GM12878 (cell line): ENCODE measurements around the gene IFIT3. TPM values are rescaled to one million over a fixed set of nuclear protein-coding genes. Genes with fewer than 3 reads are reported as not detected.

Experiments used
- BHLHE40 ChIP-seq, 2 experiments: fragments of 450-650 bp in 1 of 2; IDR thresholded peaks; 2 replicates each; pipeline ENCODE4 v1.6.1; 2011 to 2017; ENCODE audit warnings: low read depth in 2 of 2, borderline replicate concordance in 1 of 2, improper control_type of control experiment in 1 of 2, low read length in 1 of 2, mild to moderate bottlenecking in 1 of 2
- BRCA1 ChIP-seq: IDR thresholded peaks from 2 replicates; pipeline ENCODE4 v1.6.1; 2011; ENCODE audit warnings: low read depth, low read length, improper control_type of control experiment
- EP300 ChIP-seq, 2 experiments: fragments of 150-350 bp in 1 of 2; IDR thresholded peaks; 2 replicates each; pipeline ENCODE4 v1.6.1; 2011 to 2012; ENCODE audit warnings: low read depth in 2 of 2, low read length in 2 of 2, borderline replicate concordance in 1 of 2, improper control_type of control experiment in 1 of 2, inconsistent platforms in 1 of 2; ENCODE audit not compliant: control insufficient read depth in 1 of 2
- GATAD2B ChIP-seq: fragments of 450-650 bp; conservative IDR thresholded peaks from 2 replicates; pipeline ENCODE4 v1.6.1; 2017; ENCODE audit warnings: low read depth, mild to moderate bottlenecking, moderate library complexity
- IRF4 ChIP-seq: IDR thresholded peaks from 2 replicates; pipeline ENCODE4 v1.6.1; 2011; ENCODE audit warnings: low read depth, low read length
- SIN3A ChIP-seq: IDR thresholded peaks from 2 replicates; pipeline ENCODE4 v1.6.1; 2012; ENCODE audit warnings: low read depth, low read length, improper control_type of control experiment
- SUZ12 ChIP-seq: fragments of 200-600 bp; sonication (generic); IDR thresholded peaks from one replicate; pipeline ENCODE4 v1.6.1; 2018; ENCODE audit warnings: antibody characterized with exemption, mild to moderate bottlenecking; ENCODE audit not compliant: unreplicated experiment
- ZSCAN29 ChIP-seq: fragments of 450-650 bp; IDR thresholded peaks from 2 replicates; pipeline ENCODE4 v1.6.1; 2017; ENCODE audit warnings: mild to moderate bottlenecking, moderate library complexity
- polyA plus RNA-seq, 11 experiments: library from polyadenylated mRNA; depleted of rRNA in 4 of 11; unstranded in 6 of 11; stranded (reverse) in 5 of 11; fragments of >200 nt; fragmentation: Nextera tagmentation in 4 of 11; fragmentation: Illumina TruSeq in 1 of 11; extraction: Ambion mirVana in 4 of 11; extraction: Trizol in 1 of 11; gene quantifications; 1 replicate in 1 of 11; 2 replicates in 10 of 11; pipeline versions ENCODE4 v1.2.1 to v1.2.3, GENCODE V29; 2011 to 2016; ENCODE audit warnings: inconsistent platforms in 2 of 11, missing spikeins in 2 of 11, low read depth in 1 of 11
- total RNA-seq, 4 experiments: library from RNA; depleted of rRNA in 3 of 4; stranded (reverse); fragments of >200 nt in 3 of 4; fragmentation: Illumina TruSeq in 1 of 4; extraction: Trizol in 1 of 4; gene quantifications; 2 replicates each; pipeline versions ENCODE4 v1.2.1 to v1.2.3, GENCODE V29; 2013 to 2021
- TF ChIP-seq, protein P1 (sequence below): fragments of 450-650 bp; IDR thresholded peaks from 2 replicates; pipeline ENCODE4 v1.6.1; 2017; ENCODE audit warnings: mild to moderate bottlenecking, moderate library complexity
- TF ChIP-seq, protein P2 (sequence below): fragments of 150-350 bp; IDR thresholded peaks from 2 replicates; pipeline ENCODE4 v1.6.1; 2014; ENCODE audit warnings: mild to moderate bottlenecking, low read depth, low read length
- TF ChIP-seq, protein P3 (sequence below): fragments of 450-650 bp; IDR thresholded peaks from 2 replicates; pipeline ENCODE4 v1.6.1; 2016; ENCODE audit warnings: mild to moderate bottlenecking, moderate library complexity, borderline replicate concordance
- TF ChIP-seq, protein P4 (sequence below), 3 experiments: IDR thresholded peaks in 2 of 3; conservative IDR thresholded peaks in 1 of 3; 2 replicates each; pipeline ENCODE4 v1.5.1; 2011; ENCODE audit warnings: low read depth in 3 of 3, low read length in 3 of 3, mild to moderate bottlenecking in 3 of 3, control low read depth in 2 of 3, moderate library complexity in 2 of 3, inconsistent platforms in 1 of 3, mixed read lengths in 1 of 3; ENCODE audit not compliant: control insufficient read depth in 2 of 3, insufficient read depth in 1 of 3; ENCODE audit errors: extremely low read depth in 1 of 3
- TF ChIP-seq, protein P5 (sequence below): fragments of 450-650 bp; formaldehyde crosslinking; IDR thresholded peaks from 2 replicates; pipeline ENCODE4 v1.5.0; 2022; ENCODE audit warnings: mild to moderate bottlenecking, missing genetic modification characterization

The IFIT3 gene
- total and polyA plus RNA-seq, 10 of the 15 experiments (the other 5 are each of a cell fraction or from before 2014, with no cell fraction given), result 27.0 to 70.2 (median 51.1) TPM

DNA sequence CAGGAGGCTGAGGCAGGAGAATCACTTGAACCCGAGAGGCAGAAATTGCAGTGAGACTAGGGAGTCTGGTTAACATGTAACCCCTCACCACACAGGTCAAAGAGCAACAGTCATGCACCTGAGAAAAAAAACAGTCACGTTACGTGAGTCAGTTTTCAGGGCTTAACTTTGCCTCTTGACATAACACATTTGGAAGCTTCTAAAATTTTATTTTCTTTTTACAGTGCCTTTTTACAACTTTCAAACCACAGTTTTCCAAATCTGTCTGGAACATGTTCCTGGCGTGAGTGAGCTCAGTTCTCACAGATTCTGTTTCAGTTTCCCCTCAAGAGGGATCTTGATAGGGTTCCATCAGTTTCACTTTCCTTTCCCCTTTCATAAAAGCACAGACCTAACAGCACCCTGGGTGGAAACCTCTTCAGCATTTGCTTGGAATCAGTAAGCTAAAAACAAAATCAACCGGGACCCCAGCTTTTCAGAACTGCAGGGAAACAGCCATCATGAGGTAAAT is 4.4 kb downstream of the IFIT3 start (continued):
- TF ChIP-seq, protein P1, sequence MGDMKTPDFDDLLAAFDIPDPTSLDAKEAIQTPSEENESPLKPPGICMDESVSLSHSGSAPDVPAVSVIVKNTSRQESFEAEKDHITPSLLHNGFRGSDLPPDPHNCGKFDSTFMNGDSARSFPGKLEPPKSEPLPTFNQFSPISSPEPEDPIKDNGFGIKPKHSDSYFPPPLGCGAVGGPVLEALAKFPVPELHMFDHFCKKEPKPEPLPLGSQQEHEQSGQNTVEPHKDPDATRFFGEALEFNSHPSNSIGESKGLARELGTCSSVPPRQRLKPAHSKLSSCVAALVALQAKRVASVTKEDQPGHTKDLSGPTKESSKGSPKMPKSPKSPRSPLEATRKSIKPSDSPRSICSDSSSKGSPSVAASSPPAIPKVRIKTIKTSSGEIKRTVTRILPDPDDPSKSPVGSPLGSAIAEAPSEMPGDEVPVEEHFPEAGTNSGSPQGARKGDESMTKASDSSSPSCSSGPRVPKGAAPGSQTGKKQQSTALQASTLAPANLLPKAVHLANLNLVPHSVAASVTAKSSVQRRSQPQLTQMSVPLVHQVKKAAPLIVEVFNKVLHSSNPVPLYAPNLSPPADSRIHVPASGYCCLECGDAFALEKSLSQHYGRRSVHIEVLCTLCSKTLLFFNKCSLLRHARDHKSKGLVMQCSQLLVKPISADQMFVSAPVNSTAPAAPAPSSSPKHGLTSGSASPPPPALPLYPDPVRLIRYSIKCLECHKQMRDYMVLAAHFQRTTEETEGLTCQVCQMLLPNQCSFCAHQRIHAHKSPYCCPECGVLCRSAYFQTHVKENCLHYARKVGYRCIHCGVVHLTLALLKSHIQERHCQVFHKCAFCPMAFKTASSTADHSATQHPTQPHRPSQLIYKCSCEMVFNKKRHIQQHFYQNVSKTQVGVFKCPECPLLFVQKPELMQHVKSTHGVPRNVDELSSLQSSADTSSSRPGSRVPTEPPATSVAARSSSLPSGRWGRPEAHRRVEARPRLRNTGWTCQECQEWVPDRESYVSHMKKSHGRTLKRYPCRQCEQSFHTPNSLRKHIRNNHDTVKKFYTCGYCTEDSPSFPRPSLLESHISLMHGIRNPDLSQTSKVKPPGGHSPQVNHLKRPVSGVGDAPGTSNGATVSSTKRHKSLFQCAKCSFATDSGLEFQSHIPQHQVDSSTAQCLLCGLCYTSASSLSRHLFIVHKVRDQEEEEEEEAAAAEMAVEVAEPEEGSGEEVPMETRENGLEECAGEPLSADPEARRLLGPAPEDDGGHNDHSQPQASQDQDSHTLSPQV, result peak; percentile 81
- TF ChIP-seq, protein P2, sequence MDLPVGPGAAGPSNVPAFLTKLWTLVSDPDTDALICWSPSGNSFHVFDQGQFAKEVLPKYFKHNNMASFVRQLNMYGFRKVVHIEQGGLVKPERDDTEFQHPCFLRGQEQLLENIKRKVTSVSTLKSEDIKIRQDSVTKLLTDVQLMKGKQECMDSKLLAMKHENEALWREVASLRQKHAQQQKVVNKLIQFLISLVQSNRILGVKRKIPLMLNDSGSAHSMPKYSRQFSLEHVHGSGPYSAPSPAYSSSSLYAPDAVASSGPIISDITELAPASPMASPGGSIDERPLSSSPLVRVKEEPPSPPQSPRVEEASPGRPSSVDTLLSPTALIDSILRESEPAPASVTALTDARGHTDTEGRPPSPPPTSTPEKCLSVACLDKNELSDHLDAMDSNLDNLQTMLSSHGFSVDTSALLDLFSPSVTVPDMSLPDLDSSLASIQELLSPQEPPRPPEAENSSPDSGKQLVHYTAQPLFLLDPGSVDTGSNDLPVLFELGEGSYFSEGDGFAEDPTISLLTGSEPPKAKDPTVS, result no peak
- TF ChIP-seq, protein P3, sequence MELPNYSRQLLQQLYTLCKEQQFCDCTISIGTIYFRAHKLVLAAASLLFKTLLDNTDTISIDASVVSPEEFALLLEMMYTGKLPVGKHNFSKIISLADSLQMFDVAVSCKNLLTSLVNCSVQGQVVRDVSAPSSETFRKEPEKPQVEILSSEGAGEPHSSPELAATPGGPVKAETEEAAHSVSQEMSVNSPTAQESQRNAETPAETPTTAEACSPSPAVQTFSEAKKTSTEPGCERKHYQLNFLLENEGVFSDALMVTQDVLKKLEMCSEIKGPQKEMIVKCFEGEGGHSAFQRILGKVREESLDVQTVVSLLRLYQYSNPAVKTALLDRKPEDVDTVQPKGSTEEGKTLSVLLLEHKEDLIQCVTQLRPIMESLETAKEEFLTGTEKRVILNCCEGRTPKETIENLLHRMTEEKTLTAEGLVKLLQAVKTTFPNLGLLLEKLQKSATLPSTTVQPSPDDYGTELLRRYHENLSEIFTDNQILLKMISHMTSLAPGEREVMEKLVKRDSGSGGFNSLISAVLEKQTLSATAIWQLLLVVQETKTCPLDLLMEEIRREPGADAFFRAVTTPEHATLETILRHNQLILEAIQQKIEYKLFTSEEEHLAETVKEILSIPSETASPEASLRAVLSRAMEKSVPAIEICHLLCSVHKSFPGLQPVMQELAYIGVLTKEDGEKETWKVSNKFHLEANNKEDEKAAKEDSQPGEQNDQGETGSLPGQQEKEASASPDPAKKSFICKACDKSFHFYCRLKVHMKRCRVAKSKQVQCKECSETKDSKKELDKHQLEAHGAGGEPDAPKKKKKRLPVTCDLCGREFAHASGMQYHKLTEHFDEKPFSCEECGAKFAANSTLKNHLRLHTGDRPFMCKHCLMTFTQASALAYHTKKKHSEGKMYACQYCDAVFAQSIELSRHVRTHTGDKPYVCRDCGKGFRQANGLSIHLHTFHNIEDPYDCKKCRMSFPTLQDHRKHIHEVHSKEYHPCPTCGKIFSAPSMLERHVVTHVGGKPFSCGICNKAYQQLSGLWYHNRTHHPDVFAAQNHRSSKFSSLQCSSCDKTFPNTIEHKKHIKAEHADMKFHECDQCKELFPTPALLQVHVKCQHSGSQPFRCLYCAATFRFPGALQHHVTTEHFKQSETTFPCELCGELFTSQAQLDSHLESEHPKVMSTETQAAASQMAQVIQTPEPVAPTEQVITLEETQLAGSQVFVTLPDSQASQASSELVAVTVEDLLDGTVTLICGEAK, result no peak
- no peak for TF ChIP-seq SIN3A
- TF ChIP-seq BRCA1, result no peak
- TF ChIP-seq, protein P4, sequence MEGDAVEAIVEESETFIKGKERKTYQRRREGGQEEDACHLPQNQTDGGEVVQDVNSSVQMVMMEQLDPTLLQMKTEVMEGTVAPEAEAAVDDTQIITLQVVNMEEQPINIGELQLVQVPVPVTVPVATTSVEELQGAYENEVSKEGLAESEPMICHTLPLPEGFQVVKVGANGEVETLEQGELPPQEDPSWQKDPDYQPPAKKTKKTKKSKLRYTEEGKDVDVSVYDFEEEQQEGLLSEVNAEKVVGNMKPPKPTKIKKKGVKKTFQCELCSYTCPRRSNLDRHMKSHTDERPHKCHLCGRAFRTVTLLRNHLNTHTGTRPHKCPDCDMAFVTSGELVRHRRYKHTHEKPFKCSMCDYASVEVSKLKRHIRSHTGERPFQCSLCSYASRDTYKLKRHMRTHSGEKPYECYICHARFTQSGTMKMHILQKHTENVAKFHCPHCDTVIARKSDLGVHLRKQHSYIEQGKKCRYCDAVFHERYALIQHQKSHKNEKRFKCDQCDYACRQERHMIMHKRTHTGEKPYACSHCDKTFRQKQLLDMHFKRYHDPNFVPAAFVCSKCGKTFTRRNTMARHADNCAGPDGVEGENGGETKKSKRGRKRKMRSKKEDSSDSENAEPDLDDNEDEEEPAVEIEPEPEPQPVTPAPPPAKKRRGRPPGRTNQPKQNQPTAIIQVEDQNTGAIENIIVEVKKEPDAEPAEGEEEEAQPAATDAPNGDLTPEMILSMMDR (IDR thresholded peaks at IDR 0.05 in 2 of 3, conservative IDR thresholded peaks at IDR 0.05 in 1 of 3; ENCODE audit: control insufficient read depth in 2 of 3, extremely low read depth in 1 of 3, insufficient read depth in 1 of 3, low read depth in 3 of 3, low read length in 3 of 3), result no peak
- peak; percentile 49 to 56; a peak in 2 of 4 replicates for TF ChIP-seq EP300 (IDR thresholded peaks at IDR 0.05; ENCODE audit: borderline replicate concordance in 1 of 2, control insufficient read depth in 1 of 2, low read depth in 2 of 2, low read length in 2 of 2)
- TF ChIP-seq, protein P5, sequence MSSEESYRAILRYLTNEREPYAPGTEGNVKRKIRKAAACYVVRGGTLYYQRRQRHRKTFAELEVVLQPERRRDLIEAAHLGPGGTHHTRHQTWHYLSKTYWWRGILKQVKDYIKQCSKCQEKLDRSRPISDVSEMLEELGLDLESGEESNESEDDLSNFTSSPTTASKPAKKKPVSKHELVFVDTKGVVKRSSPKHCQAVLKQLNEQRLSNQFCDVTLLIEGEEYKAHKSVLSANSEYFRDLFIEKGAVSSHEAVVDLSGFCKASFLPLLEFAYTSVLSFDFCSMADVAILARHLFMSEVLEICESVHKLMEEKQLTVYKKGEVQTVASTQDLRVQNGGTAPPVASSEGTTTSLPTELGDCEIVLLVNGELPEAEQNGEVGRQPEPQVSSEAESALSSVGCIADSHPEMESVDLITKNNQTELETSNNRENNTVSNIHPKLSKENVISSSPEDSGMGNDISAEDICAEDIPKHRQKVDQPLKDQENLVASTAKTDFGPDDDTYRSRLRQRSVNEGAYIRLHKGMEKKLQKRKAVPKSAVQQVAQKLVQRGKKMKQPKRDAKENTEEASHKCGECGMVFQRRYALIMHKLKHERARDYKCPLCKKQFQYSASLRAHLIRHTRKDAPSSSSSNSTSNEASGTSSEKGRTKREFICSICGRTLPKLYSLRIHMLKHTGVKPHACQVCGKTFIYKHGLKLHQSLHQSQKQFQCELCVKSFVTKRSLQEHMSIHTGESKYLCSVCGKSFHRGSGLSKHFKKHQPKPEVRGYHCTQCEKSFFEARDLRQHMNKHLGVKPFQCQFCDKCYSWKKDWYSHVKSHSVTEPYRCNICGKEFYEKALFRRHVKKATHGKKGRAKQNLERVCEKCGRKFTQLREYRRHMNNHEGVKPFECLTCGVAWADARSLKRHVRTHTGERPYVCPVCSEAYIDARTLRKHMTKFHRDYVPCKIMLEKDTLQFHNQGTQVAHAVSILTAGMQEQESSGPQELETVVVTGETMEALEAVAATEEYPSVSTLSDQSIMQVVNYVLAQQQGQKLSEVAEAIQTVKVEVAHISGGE (CRISPR knock-in tag), result no peak
- peak; percentile 79 to 89 for TF ChIP-seq BHLHE40 (IDR thresholded peaks at IDR 0.05; ENCODE audit: borderline replicate concordance in 1 of 2, low read depth in 2 of 2, low read length in 1 of 2)
- no peak for TF ChIP-seq ZSCAN29
- peak; percentile 83 for TF ChIP-seq GATAD2B
- TF ChIP-seq SUZ12, result no peak
- peak; percentile 59 for TF ChIP-seq IRF4
